ENCODE measurements around the gene NHEJ1. TPM values are rescaled to one million over a fixed set of nuclear protein-coding genes. Genes with fewer than 3 reads are reported as not detected.

NHEJ1 gene
- total and polyA plus RNA-seq, 2 donors (not counting 3 experiments of a cell fraction or from before 2014, with no cell fraction given), result 12.8 to 12.9 TPM

- FAIRE-seq, result no peak
These were observed 129.4 kb downstream of the NHEJ1 start for GRCh38 chr2:219031005-219031738.

More at GRCh38 chr2:219031005-219031738, 129.4 kb downstream of the NHEJ1 start:
- H2AFZ ChIP-seq (ENCODE audit: low read depth, low read length), result no peak overlapping the region
- no peaks in the 10 kb centered on the region for H3K79me2 ChIP-seq (ENCODE audit: control insufficient read depth, insufficient read depth, low read length)
- H3K36me3 ChIP-seq (ENCODE audit: control insufficient read depth in 2 of 2, extremely low read depth in 1 of 2, insufficient read depth in 2 of 2, low read length in 2 of 2), result no peaks in the 10 kb centered on the region
- ChIA-PET CTCF (interaction anchor here (0.6 to 9.9 kb wide), 9 partner anchors 11 to 270 kb away, joined by 3 to 418 read pairs (median 4); partner anchors contain the start of gene NHEJ1), POLR2A (no interaction called here)
- dilution Hi-C loops (cut with MboI; ENCODE audit: extremely low pct_ligation_motif_present, low sequenced_read_pairs) (no loop called here), intact Hi-C loops (cut with micrococcal nuclease) (no loop called here)
- H3K4me1 ChIP-seq (ENCODE audit: control insufficient read depth, extremely low read depth, insufficient read depth, low read length), result no peaks in the 10 kb centered on the region
- no peak overlapping the region for H3K9ac ChIP-seq (replicated peaks; ENCODE audit: extremely low read depth, insufficient read depth, low read length)
- H3K9me3 ChIP-seq (replicated peaks; ENCODE audit: control insufficient read depth, insufficient read depth, low read length), result no peaks in the 10 kb centered on the region
- H3K9me1 ChIP-seq (replicated peaks; ENCODE audit: control insufficient read depth, extremely low read depth, insufficient read depth, low read length), result no peaks in the 10 kb centered on the region
- H3K27ac ChIP-seq (ENCODE audit: insufficient read depth, low read depth, low read length), result no peak overlapping the region
- H3K4me3 ChIP-seq (replicated peaks in 1 of 3; ENCODE audit: insufficient read depth in 1 of 3, low read depth in 1 of 3, low read length in 3 of 3), result no peak overlapping the region
- no peak for DNase-seq (ENCODE audit: low read depth, low spot score)
- no peak for TF ChIP-seq CTCF (IDR thresholded peaks at IDR 0.05; ENCODE audit: extremely low read depth in 1 of 2, insufficient read depth in 1 of 2, low read depth in 1 of 2, low read length in 2 of 2)
- TF ChIP-seq POLR2A (IDR thresholded peaks at IDR 0.05; ENCODE audit: low read depth, low read length), result no peak
- TF ChIP-seq JUN (IDR thresholded peaks at IDR 0.05; ENCODE audit: borderline replicate concordance, insufficient read depth, insufficient read length, low read depth), result no peak
- no peak for TF ChIP-seq EZH2 (IDR thresholded peaks at IDR 0.05; ENCODE audit: borderline replicate concordance, low read depth, low read length, severe bottlenecking)
- TF ChIP-seq GATA2 (IDR thresholded peaks at IDR 0.05; ENCODE audit: insufficient read depth, insufficient read length, low read depth, low read length), result no peak
- TF ChIP-seq MAX (IDR thresholded peaks at IDR 0.05; ENCODE audit: insufficient read depth, insufficient read length), result no peak
- no peak for TF ChIP-seq MYC (IDR thresholded peaks at IDR 0.05; ENCODE audit: low read depth, low read length)
- TF ChIP-seq POLR2AphosphoS5 (IDR thresholded peaks at IDR 0.05; ENCODE audit: insufficient read depth, low read depth, low read length), result no peak
- TF ChIP-seq FOS (IDR thresholded peaks at IDR 0.05; ENCODE audit: borderline replicate concordance, insufficient read depth, low read length), result no peak
- H3K4me2 ChIP-seq (ENCODE audit: insufficient read depth, low read length), result no peak overlapping the region
- H3K27me3 ChIP-seq (ENCODE audit: control insufficient read depth in 2 of 2, insufficient read depth in 2 of 2, low read length in 2 of 2), result peaks cover 17 to 21% of the 10 kb centered on the region in 2 experiments
- no peaks in the 10 kb centered on the region for H4K20me1 ChIP-seq (replicated peaks; ENCODE audit: control insufficient read depth, extremely low read depth, insufficient read depth, low read length)
- BruUV-seq (replicated peaks), result no TSS peak
